Mesenchymal stem cell (in vitro differentiated cells and primary cell): ENCODE data around the gene CD44.

ENCODE experiments used
- DNase-seq: peaks from one replicate; pipeline ENCODE4 v3.0.0-alpha.2; 2013
- H2AFZ ChIP-seq: one replicate; pipeline ENCODE4 v1.6.1; 2013; ENCODE audit warnings: low read depth, mild to moderate bottlenecking, control low read depth, inconsistent platforms, low read length, moderate library complexity
- H2AK5ac ChIP-seq: 2 replicates; pipeline ENCODE4 v1.6.1; 2013; ENCODE audit warnings: low read length, moderate library complexity, mild to moderate bottlenecking, inconsistent platforms; ENCODE audit not compliant: severe bottlenecking
- H2BK120ac ChIP-seq: one replicate; pipeline ENCODE4 v1.6.1; 2013; ENCODE audit warnings: low read depth, mild to moderate bottlenecking, inconsistent platforms, low read length, moderate library complexity
- H2BK12ac ChIP-seq, 2 experiments: one replicate each; pipeline ENCODE4 v1.6.1; 2013; ENCODE audit warnings: inconsistent platforms in 2 of 2, low read length in 2 of 2, mild to moderate bottlenecking in 2 of 2, moderate library complexity in 2 of 2, control low read depth in 1 of 2
- H2BK15ac ChIP-seq: one replicate; pipeline ENCODE4 v1.6.1; 2013; ENCODE audit warnings: mild to moderate bottlenecking, low read depth, inconsistent platforms; ENCODE audit not compliant: poor library complexity, severe bottlenecking
- H2BK5ac ChIP-seq: 2 replicates; pipeline ENCODE4 v1.6.1; 2013; ENCODE audit warnings: low read depth, mild to moderate bottlenecking, low read length, control low read depth, inconsistent platforms; ENCODE audit not compliant: poor library complexity, severe bottlenecking
- H3K14ac ChIP-seq, 2 experiments: one replicate each; pipeline ENCODE4 v1.6.1; 2013; ENCODE audit warnings: inconsistent platforms in 2 of 2, low read length in 2 of 2, control low read depth in 1 of 2, mild to moderate bottlenecking in 1 of 2, moderate library complexity in 1 of 2
- H3K18ac ChIP-seq, 2 experiments: one replicate each; pipeline ENCODE4 v1.6.1; 2013; ENCODE audit warnings: inconsistent platforms in 2 of 2, low read length in 2 of 2, control low read depth in 1 of 2, low read depth in 1 of 2, mild to moderate bottlenecking in 1 of 2
- H3K23ac ChIP-seq, 2 experiments: one replicate each; pipeline ENCODE4 v1.6.1; 2013; ENCODE audit warnings: inconsistent platforms in 2 of 2, low read length in 2 of 2, mild to moderate bottlenecking in 2 of 2, moderate library complexity in 2 of 2, control low read depth in 1 of 2
- H3K27ac ChIP-seq: 2 replicates; pipeline ENCODE4 v1.5.1; 2013; ENCODE audit warnings: mild to moderate bottlenecking, moderate library complexity, low read length, control low read depth, inconsistent platforms; ENCODE audit not compliant: poor library complexity, severe bottlenecking
- H3K27me3 ChIP-seq, 2 experiments: 2 replicates each; pipeline versions ENCODE4 v1.6.1 to v1.7.0; 2013; ENCODE audit warnings: low read length in 2 of 2, mild to moderate bottlenecking in 2 of 2, moderate library complexity in 2 of 2, control low read depth in 1 of 2, inconsistent platforms in 1 of 2; ENCODE audit not compliant: control insufficient read depth in 1 of 2, insufficient read depth in 1 of 2
- H3K36me3 ChIP-seq, 2 experiments: 2 replicates each; pipeline versions ENCODE4 v1.6.1 to v1.7.0; 2013; ENCODE audit warnings: low read length in 2 of 2, control low read depth in 1 of 2, inconsistent platforms in 1 of 2, low read depth in 1 of 2, mild to moderate bottlenecking in 1 of 2; ENCODE audit not compliant: insufficient read depth in 2 of 2, control insufficient read depth in 1 of 2
- H3K4ac ChIP-seq, 2 experiments: one replicate each; pipeline ENCODE4 v1.6.1; 2013; ENCODE audit warnings: inconsistent platforms in 2 of 2, low read length in 2 of 2, mild to moderate bottlenecking in 2 of 2, moderate library complexity in 2 of 2, control low read depth in 1 of 2, low read depth in 1 of 2
- H3K4me1 ChIP-seq: 2 replicates; pipeline ENCODE4 v1.6.1; 2013; ENCODE audit warnings: low read depth, low read length, control low read depth; ENCODE audit not compliant: control insufficient read depth, insufficient read depth
- H3K4me2 ChIP-seq: 2 replicates; pipeline ENCODE4 v1.6.1; 2013; ENCODE audit warnings: low read length, mild to moderate bottlenecking, inconsistent platforms; ENCODE audit not compliant: poor library complexity, severe bottlenecking
- H3K4me3 ChIP-seq, 2 experiments: 2 replicates each; pipeline versions ENCODE4 v1.5.1 to v1.7.0; 2013; ENCODE audit warnings: low read length in 2 of 2, mild to moderate bottlenecking in 2 of 2, control low read depth in 1 of 2, low read depth in 1 of 2; ENCODE audit not compliant: insufficient read depth in 1 of 2
- H3K79me1 ChIP-seq: replicated peaks from 2 replicates; pipeline ENCODE4 v1.6.1; 2013; ENCODE audit warnings: mild to moderate bottlenecking, control low read depth, low read length, inconsistent platforms; ENCODE audit not compliant: poor library complexity, severe bottlenecking
- H3K9ac ChIP-seq: 2 replicates; pipeline ENCODE4 v1.7.0; 2013; ENCODE audit warnings: mild to moderate bottlenecking, low read length, moderate library complexity
- H3K9me3 ChIP-seq: 2 replicates; pipeline ENCODE4 v1.7.0; 2013; ENCODE audit warnings: mild to moderate bottlenecking, low read length; ENCODE audit not compliant: control insufficient read depth
- H4K8ac ChIP-seq: one replicate; pipeline ENCODE4 v1.6.1; 2013; ENCODE audit warnings: inconsistent platforms, mild to moderate bottlenecking, low read length, moderate library complexity
- H4K91ac ChIP-seq: one replicate; pipeline ENCODE4 v1.6.1; 2013; ENCODE audit warnings: mild to moderate bottlenecking, low read length, inconsistent platforms
- WGBS: methylation state at CpG from one replicate; pipeline ENCODE4 v1.1.7; 2013; ENCODE audit warnings: mixed read lengths; 5-methylcytosine and 5-hydroxymethylcytosine counted together

Gene CD44

GRCh38 chr11:35104655-35105054, 34.3 kb upstream of the CD44 start:
- Histone ChIP-seq H2BK12ac (no peak overlapping the region), H3K27me3 (no peaks in the 10 kb centered on the region), H2BK5ac (no peak overlapping the region), H2AK5ac (no peak overlapping the region), H4K8ac (no peak overlapping the region), H3K14ac (no peak overlapping the region), H3K18ac (no peak overlapping the region), H3K4me1 (no peaks in the 10 kb centered on the region), H2BK120ac (no peak overlapping the region), H3K4me2 (no peak overlapping the region), H3K27ac (no peak overlapping the region), H3K36me3 (no peaks in the 10 kb centered on the region), H3K4ac (no peak overlapping the region), H3K9me3 (no peaks in the 10 kb centered on the region), H2AFZ (no peak overlapping the region), H4K91ac (no peak overlapping the region), H3K4me3 (no peak overlapping the region), H3K9ac (no peak overlapping the region), H3K79me1 (no peaks in the 10 kb centered on the region), H3K23ac (no peak overlapping the region), H2BK15ac (no peak overlapping the region)
- 100% methylated on average over 1 of the region's 2 CpGs for WGBS
- no peak for DNase-seq

DNA sequence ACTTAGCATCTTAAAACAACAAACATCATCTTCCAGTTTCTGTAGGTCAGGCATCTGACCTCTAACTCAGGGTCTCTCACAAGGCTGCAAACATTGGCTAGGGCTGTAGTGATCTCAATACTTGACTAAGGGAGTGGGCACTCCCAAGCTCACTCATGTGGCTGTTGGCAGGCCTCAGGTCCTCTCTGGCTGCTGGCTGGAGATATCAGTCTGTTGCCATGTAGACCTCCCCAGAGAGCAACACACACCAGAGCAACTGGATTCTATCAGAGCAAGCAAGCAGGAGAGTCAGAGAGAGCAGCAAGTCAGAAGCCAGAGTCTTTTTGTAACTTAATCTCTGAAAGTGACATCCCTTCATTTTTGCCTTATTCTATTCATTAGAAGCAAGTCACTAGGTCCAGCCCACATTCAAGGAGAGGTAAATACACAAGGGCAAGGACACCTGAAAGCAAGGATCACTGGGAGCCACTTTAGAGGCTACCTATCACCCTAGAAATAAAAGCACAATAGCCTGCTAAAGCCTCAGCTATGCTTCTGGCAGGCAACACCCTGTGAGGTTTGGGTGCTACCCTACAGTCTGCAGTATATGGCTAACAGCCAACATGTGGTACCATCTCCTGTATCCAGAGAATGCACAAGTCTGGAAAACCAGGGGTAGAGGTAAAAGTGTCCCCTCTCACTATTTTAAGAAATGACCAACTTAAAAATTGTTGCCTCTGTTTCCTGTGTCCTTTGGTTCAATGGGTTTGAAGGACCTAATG, 33.5 kb upstream of the CD44 start:
- H2AFZ ChIP-seq, result no peak overlapping the region
- H3K27ac ChIP-seq, result no peak overlapping the region
- no peak overlapping the region for H3K4me2 ChIP-seq
- peak overlapping the region; percentile 41 to 46 for H3K18ac ChIP-seq
- no peak overlapping the region for H3K14ac ChIP-seq
- H2BK15ac ChIP-seq, result peak overlapping the region; percentile 3
- H3K4ac ChIP-seq, result no peak overlapping the region
- no peaks in the 10 kb centered on the region for H3K79me1 ChIP-seq
- H2BK5ac ChIP-seq, result no peak overlapping the region
- no peak overlapping the region for H2AK5ac ChIP-seq
- H3K27me3 ChIP-seq, result no peaks in the 10 kb centered on the region
- no peak overlapping the region for H3K23ac ChIP-seq
- peak overlapping the region; percentile 66 for H3K9ac ChIP-seq
- no peak for DNase-seq
- H4K91ac ChIP-seq, result no peak overlapping the region
- H3K4me1 ChIP-seq, result no peaks in the 10 kb centered on the region
- peak overlapping the region; percentile 59 to 71 for H2BK12ac ChIP-seq
- H3K36me3 ChIP-seq, result no peaks in the 10 kb centered on the region
- no peaks in the 10 kb centered on the region for H3K9me3 ChIP-seq
- peak overlapping the region in 1 of 2 experiments; percentile 13 for H3K4me3 ChIP-seq
- no peak overlapping the region for H4K8ac ChIP-seq
- peak overlapping the region; percentile 11 for H2BK120ac ChIP-seq

- Histone ChIP-seq H3K9me3 (no peaks in the 10 kb centered on the region), H2AK5ac (no peak overlapping the region), H3K4me3 (no peak overlapping the region), H3K4me1 (peaks cover 5% of the 10 kb centered on the region), H3K9ac (no peak overlapping the region), H3K18ac (no peak overlapping the region), H2BK12ac (no peak overlapping the region), H4K91ac (no peak overlapping the region), H2BK120ac (no peak overlapping the region), H3K27me3 (no peaks in the 10 kb centered on the region), H2AFZ (no peak overlapping the region), H2BK5ac (no peak overlapping the region), H3K27ac (no peak overlapping the region), H3K14ac (no peak overlapping the region), H4K8ac (no peak overlapping the region), H3K36me3 (no peaks in the 10 kb centered on the region), H3K4ac (no peak overlapping the region), H2BK15ac (no peak overlapping the region), H3K79me1 (no peaks in the 10 kb centered on the region), H3K23ac (no peak overlapping the region), H3K4me2 (no peak overlapping the region)
- WGBS, result 97% methylated on average over 2 of the region's 2 CpGs
- no peak for DNase-seq
Measured at GRCh38 chr11:35106595-35106994, 32.4 kb upstream of the CD44 start.

GRCh38 chr11:35107861-35108260, 31.1 kb upstream of the CD44 start:
- H2BK5ac ChIP-seq, result no peak overlapping the region
- H3K27ac ChIP-seq, result no peak overlapping the region
- H3K27me3 ChIP-seq, result no peaks in the 10 kb centered on the region
- H3K23ac ChIP-seq, result no peak overlapping the region
- H2AK5ac ChIP-seq, result no peak overlapping the region
- no peak overlapping the region for H3K14ac ChIP-seq
- H4K8ac ChIP-seq, result no peak overlapping the region
- DNase-seq, result no peak
- no peaks in the 10 kb centered on the region for H3K36me3 ChIP-seq
- no peak overlapping the region for H3K18ac ChIP-seq
- no peak overlapping the region for H4K91ac ChIP-seq
- H3K9ac ChIP-seq, result no peak overlapping the region
- H3K9me3 ChIP-seq, result no peaks in the 10 kb centered on the region
- H2BK12ac ChIP-seq, result peak overlapping the region in 1 of 2 experiments; percentile 4
- H3K4ac ChIP-seq, result no peak overlapping the region
- peaks cover 6% of the 10 kb centered on the region for H3K4me1 ChIP-seq
- no peak overlapping the region for H2BK15ac ChIP-seq
- H3K4me2 ChIP-seq, result no peak overlapping the region
- H3K4me3 ChIP-seq, result no peak overlapping the region
- H2AFZ ChIP-seq, result no peak overlapping the region
- no peaks in the 10 kb centered on the region for H3K79me1 ChIP-seq
- no peak overlapping the region for H2BK120ac ChIP-seq
- WGBS, result 100% methylated on average over 1 of the region's 2 CpGs
